NCI-H2227 (cell line): ENCODE results near the gene SLC34A1.
"Not testable (repeated sequence)": the region's sequence is repeated elsewhere in the genome, so short reads cannot be mapped to it uniquely, and the experiment has no call there.

ENCODE experiments used
- DNase-seq: peaks from one replicate; lab custom pipeline; 2025; ENCODE audit not compliant: unreplicated experiment; lab: John Stamatoyannopoulos, UW

SLC34A1 gene

DNA sequence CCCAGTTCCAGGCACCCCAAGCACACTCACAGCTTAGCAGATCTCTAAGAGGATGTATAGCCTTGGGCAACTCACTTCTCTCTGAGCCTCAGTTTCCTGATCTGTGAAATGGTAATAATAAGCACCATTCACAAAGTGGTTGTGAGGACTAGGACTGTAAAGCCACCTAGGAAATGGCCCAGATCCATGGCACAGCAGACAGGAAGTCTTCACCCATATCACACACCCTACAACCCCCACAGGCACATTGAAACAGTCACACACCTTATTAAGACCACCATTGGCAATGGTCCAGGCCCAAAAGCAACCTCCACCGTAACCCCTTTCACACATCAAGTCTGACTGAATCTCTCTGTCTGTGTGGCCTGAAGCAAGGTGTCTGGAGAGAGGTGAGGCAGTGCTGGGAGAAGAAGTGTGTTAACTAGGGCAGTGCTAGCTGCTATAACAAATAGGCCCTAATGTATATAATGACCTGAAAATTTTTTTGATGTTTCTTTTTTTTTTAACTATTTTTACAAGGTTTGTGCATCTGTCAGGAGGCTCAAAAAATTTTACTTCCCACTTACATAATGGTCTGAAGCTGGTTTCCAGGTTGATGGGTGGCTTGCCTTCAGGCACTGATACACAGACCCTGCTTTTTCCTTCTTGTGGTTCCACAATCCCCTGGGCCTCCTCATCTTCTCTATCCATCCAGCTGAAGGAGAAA is 28.9 kb upstream of the SLC34A1 start:
- DNase-seq, result no peak

- DNase-seq, result no peak
Measured at GRCh38 chr5:177355868-177356168, 28.4 kb upstream of the SLC34A1 start.

DNA sequence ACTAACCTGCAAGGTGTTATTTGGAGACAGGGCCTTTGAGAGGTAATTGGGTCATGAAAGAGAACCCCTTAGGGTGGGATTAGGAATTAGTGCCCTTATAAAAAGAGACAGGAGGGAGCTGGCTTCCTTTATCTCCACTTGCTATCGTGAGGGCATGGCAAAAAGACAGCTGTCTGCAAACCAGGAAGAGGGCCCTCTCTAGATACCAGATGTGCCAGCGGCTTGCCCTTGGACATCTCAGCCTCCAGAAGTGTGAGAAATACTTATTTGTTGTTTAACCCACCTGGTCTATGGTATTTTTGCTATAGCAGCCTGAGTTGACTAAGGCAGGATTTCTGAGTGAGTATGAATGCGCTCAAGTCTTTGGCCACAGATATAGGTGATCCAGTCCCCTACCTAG is 27.5 kb upstream of the SLC34A1 start:
- DNase-seq, result no peak

DNA sequence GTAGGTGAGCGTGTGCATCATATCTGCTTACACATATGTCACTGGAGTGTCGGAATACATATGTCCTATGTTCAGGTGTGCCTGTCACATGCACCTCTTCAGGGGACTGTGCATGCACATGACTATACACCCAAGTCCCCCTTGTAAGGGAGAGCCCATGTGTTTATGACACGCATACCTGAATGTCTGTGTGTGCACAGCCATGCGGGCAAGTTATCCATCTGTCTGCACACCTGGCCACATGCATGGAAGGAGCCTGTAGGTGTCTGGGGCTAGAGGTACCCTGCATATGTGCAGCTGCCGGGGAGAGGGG is 27.1 kb upstream of the SLC34A1 start:
- no peak for DNase-seq

GRCh38 chr5:177357459-177358351 is 26.5 kb upstream of the SLC34A1 start, which contains the start of gene RGS14:
Gene RGS14, plus strand, starts transcription at chr5:177357924. Its CDS starts 101 bp downstream, at chr5:177358025.
- DNase-seq, result peak; percentile 60

DNA sequence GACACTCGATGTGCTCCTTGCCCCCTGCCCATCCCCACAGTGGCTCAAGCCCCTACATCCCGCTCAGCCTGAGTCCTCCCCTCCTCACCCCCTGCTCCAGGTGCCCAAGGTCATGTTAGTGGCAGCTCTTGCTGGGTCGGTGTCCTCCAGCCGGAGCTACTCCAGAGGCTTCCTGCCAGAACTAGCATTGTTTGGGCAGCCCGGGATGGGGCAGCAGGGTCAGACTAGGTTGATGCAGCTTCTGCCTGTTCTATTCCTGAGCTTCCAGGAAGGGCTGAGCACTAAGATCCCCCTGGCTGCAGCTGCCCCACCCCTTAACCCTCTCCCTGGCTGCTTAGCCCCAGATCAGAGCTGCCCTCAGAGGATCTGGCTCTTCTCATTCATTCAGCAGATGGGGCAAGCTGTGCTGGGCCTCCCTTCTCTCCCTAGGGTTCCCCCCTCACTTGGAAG is 25.8 kb upstream of the SLC34A1 start:
- no peak for DNase-seq

GRCh38 chr5:177359451-177359851 is 24.8 kb upstream of the SLC34A1 start:
- no peak for DNase-seq

- DNase-seq, result no peak
Measured at GRCh38 chr5:177359860-177360259, 24.4 kb upstream of the SLC34A1 start.

- DNase-seq, result not testable (repeated sequence)
Measured at GRCh38 chr5:177360740-177361139, 23.5 kb upstream of the SLC34A1 start.

- no peak for DNase-seq
Measured at GRCh38 chr5:177361418-177362291, 22.6 kb upstream of the SLC34A1 start.

DNA sequence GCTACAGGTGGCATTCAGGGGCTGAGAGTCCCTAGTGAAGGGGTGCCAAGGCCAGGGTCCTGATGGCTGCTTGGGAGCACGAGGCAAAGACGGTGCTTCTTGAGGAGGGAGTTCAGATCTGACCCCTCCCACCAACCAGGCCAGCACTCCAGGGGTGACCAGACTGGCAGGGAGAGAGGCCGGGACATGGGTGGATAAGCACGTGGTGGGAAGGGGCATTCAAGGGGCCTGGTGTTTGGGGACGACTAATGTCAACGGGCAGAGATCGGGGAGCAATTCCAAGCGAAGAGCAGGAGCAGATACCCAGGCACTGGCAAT is 22.0 kb upstream of the SLC34A1 start:
- no peak for DNase-seq

DNA sequence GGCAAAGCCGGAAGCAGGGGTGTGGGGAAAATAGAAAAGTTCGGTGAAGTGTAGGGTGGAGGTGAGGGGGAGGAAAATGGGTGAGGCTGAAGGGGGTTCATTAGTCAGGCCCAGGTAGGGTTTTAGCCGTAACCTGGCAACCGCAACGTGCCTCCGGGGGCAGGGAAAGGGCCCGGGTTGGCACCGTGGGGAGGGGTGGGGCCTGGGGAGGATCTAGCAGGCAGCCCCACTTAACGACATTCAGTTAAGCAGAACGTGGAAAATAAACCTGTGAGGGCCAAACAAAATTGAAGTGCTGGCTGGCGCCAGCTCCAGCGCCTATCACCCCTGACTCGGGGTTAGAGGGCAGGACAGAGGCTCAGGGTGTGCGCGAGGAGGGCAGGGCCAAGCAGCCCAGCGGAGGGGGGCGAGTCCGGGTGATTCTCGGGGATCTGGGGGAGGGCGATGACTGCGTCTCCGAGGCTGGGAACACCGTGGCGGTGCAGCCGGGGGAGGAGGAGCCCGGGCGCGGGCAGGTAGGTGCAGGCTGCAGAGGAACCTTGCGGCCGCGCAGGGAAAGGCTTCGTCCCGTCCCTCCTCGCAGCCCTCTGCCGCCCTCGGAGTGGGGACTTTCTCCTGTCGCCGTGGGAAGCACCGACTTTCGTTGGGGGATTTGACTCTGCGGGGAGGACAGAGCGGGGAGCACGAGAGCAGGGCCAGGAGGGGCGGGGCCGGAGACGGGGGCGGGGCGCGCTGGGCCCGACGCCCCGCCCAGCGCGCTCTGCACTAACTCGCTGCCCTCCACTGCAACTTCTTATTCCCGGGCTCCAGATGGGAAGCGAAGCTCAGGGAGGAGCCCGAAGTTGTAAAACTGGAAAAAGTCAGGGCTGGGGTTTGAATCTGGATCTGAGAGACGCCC is 21.4 kb upstream of the SLC34A1 start:
- DNase-seq, result peak; percentile 63

DNA sequence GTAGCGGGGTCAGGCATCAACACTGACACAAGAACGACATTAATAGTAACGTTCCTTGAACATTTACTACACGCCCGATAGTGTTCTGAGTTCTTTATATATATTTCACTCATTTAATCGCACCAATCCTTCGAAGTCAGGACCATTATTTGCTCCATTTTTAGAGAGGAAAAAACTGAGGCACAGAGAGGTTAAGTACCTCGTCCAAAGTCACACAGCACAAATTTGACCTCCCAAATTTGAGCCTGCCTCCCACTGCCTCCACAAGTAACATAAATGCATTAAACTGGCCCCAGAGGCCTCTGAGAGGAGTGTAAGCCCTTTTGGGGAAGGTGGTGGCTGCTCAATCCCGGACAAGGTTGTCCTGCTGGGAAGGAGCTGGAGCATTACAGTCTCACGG is 20.7 kb upstream of the SLC34A1 start:
- no peak for DNase-seq

DNA sequence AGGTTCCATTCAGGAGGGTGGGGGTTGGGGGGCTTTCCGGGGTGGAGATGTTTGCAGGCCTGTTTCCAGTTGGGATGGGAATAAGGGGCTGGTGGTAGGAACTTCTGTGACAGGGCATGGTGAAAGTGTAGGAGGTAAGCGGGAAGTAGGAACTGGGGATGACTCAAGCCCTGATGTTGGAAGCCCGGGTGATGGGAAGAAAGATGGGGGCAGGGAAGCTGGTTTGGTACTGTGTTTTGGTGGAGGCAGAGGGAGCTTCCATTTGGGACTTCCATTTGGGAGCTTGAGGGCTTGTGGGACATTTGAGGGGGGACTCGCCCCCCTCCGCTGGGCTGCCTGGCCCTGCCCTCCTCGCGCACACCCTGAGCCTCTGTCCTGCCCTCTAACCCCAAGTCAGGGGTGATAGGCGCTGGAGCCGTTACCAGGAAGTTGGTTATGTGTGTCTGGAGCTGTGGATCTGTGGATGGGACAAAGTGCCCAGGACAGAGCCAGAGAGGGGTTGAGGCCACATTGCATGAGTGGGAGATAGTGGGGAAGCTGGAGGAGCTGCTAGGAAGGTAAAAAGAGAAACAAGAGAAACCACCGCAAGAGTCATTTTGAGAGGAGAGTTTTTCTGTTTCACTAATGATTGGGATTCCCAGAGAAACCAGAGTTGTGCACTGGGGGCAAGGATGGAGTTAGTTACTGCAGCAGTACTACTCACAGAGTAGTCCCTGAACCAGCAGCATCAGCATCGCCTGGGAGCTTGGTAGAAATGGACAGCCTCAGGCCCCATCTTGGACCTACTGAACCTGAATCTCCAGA is 19.9 kb upstream of the SLC34A1 start:
- no peak for DNase-seq

DNA sequence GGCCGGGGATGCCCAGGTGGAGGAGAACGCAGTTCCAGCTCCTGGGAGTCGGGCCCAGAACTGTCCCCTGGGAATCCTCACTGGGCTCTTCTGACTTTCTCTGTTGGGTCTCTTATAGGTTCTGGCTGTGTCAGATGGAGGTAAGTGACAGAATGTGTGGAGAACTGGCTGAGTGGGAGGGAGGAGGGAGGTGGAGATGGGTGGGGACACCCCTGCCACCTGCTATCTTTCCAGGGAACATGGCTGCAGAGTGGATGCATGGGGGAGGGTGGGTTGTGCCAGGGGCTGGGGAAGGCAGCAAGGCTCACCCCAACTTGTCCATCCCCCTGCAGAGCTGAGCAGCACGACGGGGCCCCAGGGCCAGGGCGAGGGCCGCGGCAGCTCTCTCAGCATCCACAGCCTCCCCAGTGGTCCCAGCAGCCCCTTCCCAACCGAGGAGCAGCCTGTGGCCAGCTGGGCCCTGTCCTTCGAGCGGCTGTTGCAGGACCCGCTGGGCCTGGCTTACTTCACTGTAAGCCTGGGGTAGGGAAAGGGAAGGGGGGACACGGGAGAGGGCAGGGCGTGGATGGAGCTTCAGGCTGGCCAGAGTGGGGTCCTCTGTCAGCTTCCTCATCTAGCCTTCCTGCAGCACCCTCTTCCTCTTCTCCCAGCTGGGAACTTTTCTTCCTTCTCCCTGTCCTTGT is 18.2 kb upstream of the SLC34A1 start:
- DNase-seq, result no peak

- DNase-seq, result peak; percentile 62
Measured at GRCh38 chr5:177366528-177367322, 17.5 kb upstream of the SLC34A1 start.

DNA sequence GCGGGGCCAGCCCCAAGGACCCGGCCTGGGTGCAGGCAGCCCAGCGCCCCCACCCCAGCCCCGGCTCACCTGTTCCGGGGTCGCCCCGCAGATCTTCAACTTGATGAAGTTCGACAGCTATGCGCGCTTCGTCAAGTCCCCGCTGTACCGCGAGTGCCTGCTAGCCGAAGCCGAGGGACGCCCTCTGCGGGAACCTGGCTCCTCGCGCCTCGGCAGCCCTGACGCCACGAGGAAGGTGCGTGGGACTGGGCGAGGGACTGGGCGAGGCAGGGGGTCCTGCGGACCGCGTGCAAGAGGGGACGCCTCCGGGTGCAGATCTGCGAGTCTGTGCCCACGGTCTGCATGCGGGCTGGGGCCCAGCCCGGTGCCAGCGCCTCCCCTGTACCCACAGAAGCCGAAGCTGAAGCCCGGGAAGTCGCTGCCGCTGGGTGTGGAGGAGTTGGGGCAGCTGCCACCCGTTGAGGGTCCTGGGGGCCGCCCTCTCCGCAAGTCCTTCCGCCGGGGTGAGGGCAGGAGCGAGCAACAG is 16.8 kb upstream of the SLC34A1 start:
- no peak for DNase-seq
